ENCODE data around the gene FAM221B.

The FAM221B gene

DNA sequence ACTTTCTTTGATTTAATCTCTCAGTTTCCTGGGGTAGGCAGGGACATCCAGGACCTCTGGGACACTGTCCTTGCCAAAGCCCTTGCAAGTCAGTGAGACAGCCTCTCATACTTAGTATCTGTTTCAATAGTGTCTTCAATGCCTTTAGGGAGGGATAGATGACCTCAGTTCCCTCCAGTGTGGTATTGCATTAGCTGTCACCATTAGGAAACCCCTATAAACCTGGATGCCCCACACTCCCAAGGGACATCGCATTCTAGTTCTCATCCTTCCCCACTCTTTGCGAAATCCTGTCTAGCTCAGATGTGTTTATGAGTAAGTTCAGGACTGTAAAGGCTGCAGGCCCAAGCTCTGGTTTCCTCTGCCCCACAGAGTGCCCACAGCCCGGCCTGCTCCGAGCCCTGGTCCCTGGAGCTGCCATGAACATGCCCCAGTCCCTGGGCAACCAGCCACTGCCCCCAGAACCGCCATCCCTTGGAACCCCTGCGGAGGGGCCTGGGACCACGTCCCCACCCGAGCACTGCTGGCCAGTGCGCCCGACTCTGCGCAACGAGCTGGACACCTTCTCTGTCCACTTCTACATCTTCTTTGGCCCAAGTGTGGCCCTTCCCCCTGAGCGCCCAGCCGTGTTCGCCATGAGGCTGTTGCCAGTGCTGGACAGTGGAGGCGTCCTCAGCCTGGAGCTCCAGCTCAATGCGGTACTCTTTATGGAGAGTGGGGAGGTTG is 13.7 kb upstream of the FAM221B start:
- TF ChIP-seq, protein P1, sequence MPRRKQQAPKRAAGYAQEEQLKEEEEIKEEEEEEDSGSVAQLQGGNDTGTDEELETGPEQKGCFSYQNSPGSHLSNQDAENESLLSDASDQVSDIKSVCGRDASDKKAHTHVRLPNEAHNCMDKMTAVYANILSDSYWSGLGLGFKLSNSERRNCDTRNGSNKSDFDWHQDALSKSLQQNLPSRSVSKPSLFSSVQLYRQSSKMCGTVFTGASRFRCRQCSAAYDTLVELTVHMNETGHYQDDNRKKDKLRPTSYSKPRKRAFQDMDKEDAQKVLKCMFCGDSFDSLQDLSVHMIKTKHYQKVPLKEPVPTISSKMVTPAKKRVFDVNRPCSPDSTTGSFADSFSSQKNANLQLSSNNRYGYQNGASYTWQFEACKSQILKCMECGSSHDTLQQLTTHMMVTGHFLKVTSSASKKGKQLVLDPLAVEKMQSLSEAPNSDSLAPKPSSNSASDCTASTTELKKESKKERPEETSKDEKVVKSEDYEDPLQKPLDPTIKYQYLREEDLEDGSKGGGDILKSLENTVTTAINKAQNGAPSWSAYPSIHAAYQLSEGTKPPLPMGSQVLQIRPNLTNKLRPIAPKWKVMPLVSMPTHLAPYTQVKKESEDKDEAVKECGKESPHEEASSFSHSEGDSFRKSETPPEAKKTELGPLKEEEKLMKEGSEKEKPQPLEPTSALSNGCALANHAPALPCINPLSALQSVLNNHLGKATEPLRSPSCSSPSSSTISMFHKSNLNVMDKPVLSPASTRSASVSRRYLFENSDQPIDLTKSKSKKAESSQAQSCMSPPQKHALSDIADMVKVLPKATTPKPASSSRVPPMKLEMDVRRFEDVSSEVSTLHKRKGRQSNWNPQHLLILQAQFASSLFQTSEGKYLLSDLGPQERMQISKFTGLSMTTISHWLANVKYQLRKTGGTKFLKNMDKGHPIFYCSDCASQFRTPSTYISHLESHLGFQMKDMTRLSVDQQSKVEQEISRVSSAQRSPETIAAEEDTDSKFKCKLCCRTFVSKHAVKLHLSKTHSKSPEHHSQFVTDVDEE (CRISPR knock-in tag; IDR thresholded peaks at IDR 0.05): no peak
- TF ChIP-seq ARNTL (CRISPR knock-in tag; IDR thresholded peaks at IDR 0.05; ENCODE audit: borderline replicate concordance, low read depth) (no peak), ZFP3 (CRISPR knock-in tag; IDR thresholded peaks at IDR 0.05) (no peak), CSDC2 (CRISPR knock-in tag; IDR thresholded peaks at IDR 0.05) (no peak), GLIS3 (CRISPR knock-in tag; IDR thresholded peaks at IDR 0.05) (no peak), BACH2 (CRISPR knock-in tag; IDR thresholded peaks at IDR 0.05; ENCODE audit: borderline replicate concordance) (no peak), ISL1 (CRISPR knock-in tag; IDR thresholded peaks at IDR 0.05) (no peak), ZNF70 (CRISPR knock-in tag; IDR thresholded peaks at IDR 0.05) (no peak), ZC3H10 (CRISPR knock-in tag; IDR thresholded peaks at IDR 0.05) (no peak)

DNA sequence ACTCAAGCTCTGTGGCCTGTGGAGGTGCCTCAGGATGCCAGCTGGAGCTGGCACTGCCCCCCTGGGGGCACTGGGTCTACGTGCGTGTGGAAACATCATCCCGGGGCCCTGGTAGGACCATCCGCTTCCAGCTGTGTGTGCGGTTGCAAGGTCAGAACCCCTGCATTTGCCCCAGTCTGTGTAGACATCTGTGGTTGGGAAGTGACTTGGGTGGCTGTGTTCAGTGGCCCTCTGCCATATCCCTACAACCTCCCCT is 13.0 kb upstream of the FAM221B start:
- no peak for TF ChIP-seq OSR1 (CRISPR knock-in tag; IDR thresholded peaks at IDR 0.05)
- TF ChIP-seq ZFP30 (CRISPR knock-in tag; IDR thresholded peaks at IDR 0.05): no peak
- TF ChIP-seq ZNF70 (CRISPR knock-in tag; IDR thresholded peaks at IDR 0.05): no peak
- TF ChIP-seq RARB (CRISPR knock-in tag; IDR thresholded peaks at IDR 0.05): no peak
- TF ChIP-seq ESRRG (CRISPR knock-in tag; IDR thresholded peaks at IDR 0.05): no peak
- no peak for TF ChIP-seq ARNTL (CRISPR knock-in tag; IDR thresholded peaks at IDR 0.05; ENCODE audit: borderline replicate concordance, low read depth)
- TF ChIP-seq ZC3H10 (CRISPR knock-in tag; IDR thresholded peaks at IDR 0.05): no peak
- TF ChIP-seq ZNF565 (CRISPR knock-in tag; conservative IDR thresholded peaks at IDR 0.05; ENCODE audit: low read depth): no peak
- no peak for TF ChIP-seq ZFP3 (CRISPR knock-in tag; IDR thresholded peaks at IDR 0.05)
- no peak for TF ChIP-seq GLIS3 (CRISPR knock-in tag; IDR thresholded peaks at IDR 0.05)
- TF ChIP-seq, protein P2, sequence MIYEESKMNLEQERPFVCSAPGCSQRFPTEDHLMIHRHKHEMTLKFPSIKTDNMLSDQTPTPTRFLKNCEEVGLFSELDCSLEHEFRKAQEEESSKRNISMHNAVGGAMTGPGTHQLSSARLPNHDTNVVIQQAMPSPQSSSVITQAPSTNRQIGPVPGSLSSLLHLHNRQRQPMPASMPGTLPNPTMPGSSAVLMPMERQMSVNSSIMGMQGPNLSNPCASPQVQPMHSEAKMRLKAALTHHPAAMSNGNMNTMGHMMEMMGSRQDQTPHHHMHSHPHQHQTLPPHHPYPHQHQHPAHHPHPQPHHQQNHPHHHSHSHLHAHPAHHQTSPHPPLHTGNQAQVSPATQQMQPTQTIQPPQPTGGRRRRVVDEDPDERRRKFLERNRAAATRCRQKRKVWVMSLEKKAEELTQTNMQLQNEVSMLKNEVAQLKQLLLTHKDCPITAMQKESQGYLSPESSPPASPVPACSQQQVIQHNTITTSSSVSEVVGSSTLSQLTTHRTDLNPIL (CRISPR knock-in tag; IDR thresholded peaks at IDR 0.05; ENCODE audit: low read depth): no peak
- no peak for ATAC-seq

More for the DNA sequence above, 13.7 kb upstream of the FAM221B start:
- no peak for ATAC-seq

DNA sequence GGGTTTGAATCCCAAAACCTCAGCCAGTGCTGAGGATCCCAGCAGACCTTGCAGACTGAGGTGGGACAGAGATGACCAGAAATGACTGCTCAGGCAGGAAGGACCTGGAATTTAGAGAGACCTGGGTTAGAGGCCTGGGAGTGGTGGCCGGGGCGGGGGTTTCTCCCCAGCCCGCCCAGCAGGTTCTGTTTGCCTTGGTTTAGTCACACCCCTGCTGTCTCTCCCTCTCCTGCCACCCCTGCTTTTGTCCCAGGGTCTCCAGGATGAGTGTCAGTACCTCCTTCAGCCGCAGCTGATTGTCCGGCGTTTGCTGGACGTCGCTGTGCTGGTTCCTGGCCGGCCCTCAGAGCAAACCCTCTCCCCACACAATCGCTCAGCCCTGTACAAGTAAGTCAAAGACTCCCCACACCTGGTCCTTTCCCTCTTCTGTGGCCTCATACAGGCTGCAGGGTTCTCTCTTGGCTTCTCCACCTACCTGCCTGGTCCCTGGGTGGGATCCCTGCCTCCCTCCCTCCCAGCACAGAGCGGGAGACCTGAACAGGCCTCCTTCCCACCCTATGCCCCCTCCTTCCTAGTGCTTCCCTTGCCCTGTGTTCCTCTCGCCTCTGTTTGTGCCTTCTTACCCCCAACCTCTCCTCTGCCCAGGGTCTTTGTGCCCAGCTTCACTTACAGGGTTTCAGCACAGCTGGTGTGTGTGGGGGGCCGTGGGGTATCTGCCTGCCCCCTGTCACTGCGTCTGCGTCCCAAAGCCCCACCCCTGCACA is 12.5 kb upstream of the FAM221B start:
- TF ChIP-seq GLIS3 (CRISPR knock-in tag; IDR thresholded peaks at IDR 0.05) (no peak), TOX (CRISPR knock-in tag; IDR thresholded peaks at IDR 0.05; ENCODE audit: borderline replicate concordance) (no peak), ZNF70 (CRISPR knock-in tag; IDR thresholded peaks at IDR 0.05) (no peak), ARNTL (CRISPR knock-in tag; IDR thresholded peaks at IDR 0.05; ENCODE audit: borderline replicate concordance, low read depth) (no peak), TCF4 (CRISPR knock-in tag; IDR thresholded peaks at IDR 0.05; ENCODE audit: borderline replicate concordance) (no peak), ZC3H10 (CRISPR knock-in tag; IDR thresholded peaks at IDR 0.05) (no peak), OSR1 (CRISPR knock-in tag; IDR thresholded peaks at IDR 0.05) (no peak), SNAI2 (CRISPR knock-in tag; IDR thresholded peaks at IDR 0.05) (no peak), ZNF565 (CRISPR knock-in tag; conservative IDR thresholded peaks at IDR 0.05; ENCODE audit: low read depth) (no peak)
- TF ChIP-seq, protein P2 (CRISPR knock-in tag; IDR thresholded peaks at IDR 0.05; ENCODE audit: low read depth): no peak
- TF ChIP-seq, protein P3, sequence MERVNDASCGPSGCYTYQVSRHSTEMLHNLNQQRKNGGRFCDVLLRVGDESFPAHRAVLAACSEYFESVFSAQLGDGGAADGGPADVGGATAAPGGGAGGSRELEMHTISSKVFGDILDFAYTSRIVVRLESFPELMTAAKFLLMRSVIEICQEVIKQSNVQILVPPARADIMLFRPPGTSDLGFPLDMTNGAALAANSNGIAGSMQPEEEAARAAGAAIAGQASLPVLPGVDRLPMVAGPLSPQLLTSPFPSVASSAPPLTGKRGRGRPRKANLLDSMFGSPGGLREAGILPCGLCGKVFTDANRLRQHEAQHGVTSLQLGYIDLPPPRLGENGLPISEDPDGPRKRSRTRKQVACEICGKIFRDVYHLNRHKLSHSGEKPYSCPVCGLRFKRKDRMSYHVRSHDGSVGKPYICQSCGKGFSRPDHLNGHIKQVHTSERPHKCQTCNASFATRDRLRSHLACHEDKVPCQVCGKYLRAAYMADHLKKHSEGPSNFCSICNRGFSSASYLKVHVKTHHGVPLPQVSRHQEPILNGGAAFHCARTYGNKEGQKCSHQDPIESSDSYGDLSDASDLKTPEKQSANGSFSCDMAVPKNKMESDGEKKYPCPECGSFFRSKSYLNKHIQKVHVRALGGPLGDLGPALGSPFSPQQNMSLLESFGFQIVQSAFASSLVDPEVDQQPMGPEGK (CRISPR knock-in tag; IDR thresholded peaks at IDR 0.05; ENCODE audit: borderline replicate concordance): no peak
- TF ChIP-seq, protein P4, sequence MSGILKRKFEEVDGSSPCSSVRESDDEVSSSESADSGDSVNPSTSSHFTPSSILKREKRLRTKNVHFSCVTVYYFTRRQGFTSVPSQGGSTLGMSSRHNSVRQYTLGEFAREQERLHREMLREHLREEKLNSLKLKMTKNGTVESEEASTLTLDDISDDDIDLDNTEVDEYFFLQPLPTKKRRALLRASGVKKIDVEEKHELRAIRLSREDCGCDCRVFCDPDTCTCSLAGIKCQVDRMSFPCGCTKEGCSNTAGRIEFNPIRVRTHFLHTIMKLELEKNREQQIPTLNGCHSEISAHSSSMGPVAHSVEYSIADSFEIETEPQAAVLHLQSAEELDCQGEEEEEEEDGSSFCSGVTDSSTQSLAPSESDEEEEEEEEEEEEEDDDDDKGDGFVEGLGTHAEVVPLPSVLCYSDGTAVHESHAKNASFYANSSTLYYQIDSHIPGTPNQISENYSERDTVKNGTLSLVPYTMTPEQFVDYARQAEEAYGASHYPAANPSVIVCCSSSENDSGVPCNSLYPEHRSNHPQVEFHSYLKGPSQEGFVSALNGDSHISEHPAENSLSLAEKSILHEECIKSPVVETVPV (CRISPR knock-in tag; IDR thresholded peaks at IDR 0.05): no peak
- ATAC-seq: no peak

All from SK-N-SH treated with all-trans-retinoic acid at 6 μM for 48 hours (cell line).